ENCODE results near the gene VANGL2. TPM values are rescaled to one million over a fixed set of nuclear protein-coding genes. Genes with fewer than 3 reads are reported as not detected.
A peak's percentile ranks its signal among the peaks of the same experiment; 100 is the strongest.

VANGL2 gene
- polyA plus RNA-seq, 3 donors: 0.01 TPM; not detected in 2

DNA sequence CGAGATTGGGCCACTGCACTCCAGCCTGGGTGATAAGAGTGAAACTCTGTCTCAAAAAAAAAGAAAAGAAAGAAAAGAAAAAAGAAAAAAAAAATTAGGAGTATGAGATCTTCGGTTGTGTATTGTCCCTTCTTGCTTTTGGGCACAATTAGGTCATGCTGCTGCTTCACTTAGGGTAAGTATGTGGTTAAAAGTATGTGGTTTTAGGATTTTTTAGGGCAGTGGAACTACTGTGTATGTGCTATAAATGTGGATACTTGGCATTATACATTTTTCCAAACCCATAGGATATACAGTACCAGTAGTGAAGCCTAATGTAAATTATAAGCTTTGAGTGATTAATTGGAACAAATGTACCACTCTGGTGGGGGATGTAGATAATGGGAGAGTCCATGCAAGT is 31.2 kb downstream of the VANGL2 start:
- no peaks in the 10 kb centered on the region for H4K20me1 ChIP-seq (ENCODE audit: insufficient read depth, low read length)
- Mint-ChIP-seq H3K4me3 (no peak overlapping the region), H3K27me3 (ENCODE audit: low read depth in 3 of 3) (peaks cover 0 to 3% (median 0%) of the 10 kb centered on the region in 3 donors), H3K4me1 (peaks cover 32% of the 10 kb centered on the region), H3K36me3 (no peaks in the 10 kb centered on the region), H3K27ac (peak overlapping the region in 2 of 7 donors; percentile 29 to 32), H3K9me3 (peaks cover 0 to 3% (median 0%) of the 10 kb centered on the region in 7 donors)
- H2AFZ ChIP-seq (ENCODE audit: insufficient read depth, low read depth, low read length, poor library complexity, severe bottlenecking): no peak overlapping the region
- TF ChIP-seq, protein P1, sequence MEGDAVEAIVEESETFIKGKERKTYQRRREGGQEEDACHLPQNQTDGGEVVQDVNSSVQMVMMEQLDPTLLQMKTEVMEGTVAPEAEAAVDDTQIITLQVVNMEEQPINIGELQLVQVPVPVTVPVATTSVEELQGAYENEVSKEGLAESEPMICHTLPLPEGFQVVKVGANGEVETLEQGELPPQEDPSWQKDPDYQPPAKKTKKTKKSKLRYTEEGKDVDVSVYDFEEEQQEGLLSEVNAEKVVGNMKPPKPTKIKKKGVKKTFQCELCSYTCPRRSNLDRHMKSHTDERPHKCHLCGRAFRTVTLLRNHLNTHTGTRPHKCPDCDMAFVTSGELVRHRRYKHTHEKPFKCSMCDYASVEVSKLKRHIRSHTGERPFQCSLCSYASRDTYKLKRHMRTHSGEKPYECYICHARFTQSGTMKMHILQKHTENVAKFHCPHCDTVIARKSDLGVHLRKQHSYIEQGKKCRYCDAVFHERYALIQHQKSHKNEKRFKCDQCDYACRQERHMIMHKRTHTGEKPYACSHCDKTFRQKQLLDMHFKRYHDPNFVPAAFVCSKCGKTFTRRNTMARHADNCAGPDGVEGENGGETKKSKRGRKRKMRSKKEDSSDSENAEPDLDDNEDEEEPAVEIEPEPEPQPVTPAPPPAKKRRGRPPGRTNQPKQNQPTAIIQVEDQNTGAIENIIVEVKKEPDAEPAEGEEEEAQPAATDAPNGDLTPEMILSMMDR (IDR thresholded peaks at IDR 0.05): no peak
- WGBS (ENCODE audit: insufficient coverage): 100% methylated on average over 1 of the region's 2 CpGs
- intact Hi-C loops (cut with micrococcal nuclease): no loop called here
- DNase-seq: no peak
- no peak overlapping the region for H3K27ac ChIP-seq (ENCODE audit: low read depth in 1 of 2, low read length in 2 of 2)
- H3K9ac ChIP-seq (ENCODE audit: insufficient read depth, low read length, poor library complexity, severe bottlenecking): no peak overlapping the region
- no peaks in the 10 kb centered on the region for H3K27me3 ChIP-seq (ENCODE audit: control insufficient read depth in 2 of 2, insufficient read depth in 2 of 2, low read length in 2 of 2)
- H3K4me1 ChIP-seq (ENCODE audit: control insufficient read depth in 1 of 2, insufficient read depth in 2 of 2, low read length in 2 of 2): peaks cover 16 to 24% of the 10 kb centered on the region in 2 donors
- no peaks in the 10 kb centered on the region for H3K79me2 ChIP-seq (ENCODE audit: insufficient read depth, low read length)
- no peak overlapping the region for H3K4me3 ChIP-seq (replicated peaks in 1 of 3; ENCODE audit: low read depth in 2 of 3, low read length in 3 of 3)
- no peaks in the 10 kb centered on the region for H3K9me3 ChIP-seq (replicated peaks in 1 of 2; ENCODE audit: control insufficient read depth in 1 of 2, insufficient read depth in 1 of 2, low read length in 2 of 2)
- no peak overlapping the region for H3K4me2 ChIP-seq (replicated peaks; ENCODE audit: extremely low read depth, low read length, poor library complexity, severe bottlenecking)
- H3K36me3 ChIP-seq (replicated peaks in 1 of 2; ENCODE audit: control insufficient read depth in 1 of 2, insufficient read depth in 2 of 2, low read length in 2 of 2): no peaks in the 10 kb centered on the region

DNA sequence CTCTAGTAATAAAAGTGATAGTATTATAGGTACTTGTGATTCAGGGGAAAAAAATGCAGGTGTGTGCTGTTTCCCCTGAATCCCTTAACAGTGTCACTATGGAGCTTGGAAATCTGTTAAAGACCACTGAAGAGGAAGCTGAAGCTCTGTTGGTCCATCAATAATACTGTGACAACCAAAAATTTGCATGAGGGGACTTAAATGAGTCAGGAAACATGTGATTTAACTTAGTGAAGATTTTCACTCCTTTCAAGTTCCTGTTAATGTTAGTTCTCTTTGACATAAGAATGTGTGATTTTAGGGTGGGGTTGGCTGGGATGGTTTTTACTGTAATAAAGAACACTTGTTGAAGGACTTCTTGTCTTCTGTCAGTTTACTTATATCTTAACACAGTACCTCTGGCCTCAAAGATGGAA is 32.0 kb downstream of the VANGL2 start:
- H3K27me3 ChIP-seq (ENCODE audit: control insufficient read depth in 2 of 2, insufficient read depth in 2 of 2, low read length in 2 of 2): no peaks in the 10 kb centered on the region
- peak overlapping the region in 1 of 7 donors; percentile 79 for H3K27ac Mint-ChIP-seq
- TF ChIP-seq, protein P1 (IDR thresholded peaks at IDR 0.05): no peak
- H3K9ac ChIP-seq (ENCODE audit: insufficient read depth, low read length, poor library complexity, severe bottlenecking): no peak overlapping the region
- peak; percentile 16 to 55 (median 42) for DNase-seq
- peaks cover 0 to 3% (median 0%) of the 10 kb centered on the region in 3 donors for H3K27me3 Mint-ChIP-seq (ENCODE audit: low read depth in 3 of 3)
- H3K9me3 ChIP-seq (replicated peaks in 1 of 2; ENCODE audit: control insufficient read depth in 1 of 2, insufficient read depth in 1 of 2, low read length in 2 of 2): no peaks in the 10 kb centered on the region
- no peak overlapping the region for H3K4me2 ChIP-seq (replicated peaks; ENCODE audit: extremely low read depth, low read length, poor library complexity, severe bottlenecking)
- peaks cover 0 to 3% (median 0%) of the 10 kb centered on the region in 7 donors for H3K9me3 Mint-ChIP-seq
- no peaks in the 10 kb centered on the region for H3K36me3 Mint-ChIP-seq
- no peak overlapping the region for H3K4me3 Mint-ChIP-seq
- H3K4me1 Mint-ChIP-seq: peaks cover 32% of the 10 kb centered on the region
- no peaks in the 10 kb centered on the region for H3K36me3 ChIP-seq (replicated peaks in 1 of 2; ENCODE audit: control insufficient read depth in 1 of 2, insufficient read depth in 2 of 2, low read length in 2 of 2)
- intact Hi-C loops (cut with micrococcal nuclease): no loop called here
- H4K20me1 ChIP-seq (ENCODE audit: insufficient read depth, low read length): no peaks in the 10 kb centered on the region
- no peaks in the 10 kb centered on the region for H3K79me2 ChIP-seq (ENCODE audit: insufficient read depth, low read length)
- no peak overlapping the region for H3K27ac ChIP-seq (ENCODE audit: low read depth in 1 of 2, low read length in 2 of 2)
- no peak overlapping the region for H2AFZ ChIP-seq (ENCODE audit: insufficient read depth, low read depth, low read length, poor library complexity, severe bottlenecking)
- H3K4me1 ChIP-seq (ENCODE audit: control insufficient read depth in 1 of 2, insufficient read depth in 2 of 2, low read length in 2 of 2): peaks cover 16 to 24% of the 10 kb centered on the region in 2 donors
- no peak overlapping the region for H3K4me3 ChIP-seq (replicated peaks in 1 of 3; ENCODE audit: low read depth in 2 of 3, low read length in 3 of 3)
